ENCODE measurements around the gene STIM1. TPM values are rescaled to one million over a fixed set of nuclear protein-coding genes. Genes with fewer than 3 reads are reported as not detected.
A peak's percentile ranks its signal among the peaks of the same experiment; 100 is the strongest.

The STIM1 gene
- total RNA-seq, 6 experiments from 2014 or later: 36.4 to 48.0 (median 40.5) TPM

- H3K27me3 ChIP-seq: no peaks in the 10 kb centered on the region
- no peaks in the 10 kb centered on the region for H3K36me3 ChIP-seq
- under 1% methylated on average over 61 of the region's 74 CpGs for WGBS (ENCODE audit: insufficient coverage, low coverage, low lambda C conversion rate, missing lambda C conversion rate)
- peak within 1 kb of the TSS; percentile 72 to 81 (median 80) for H3K4me3 ChIP-seq
- ATAC-seq (peak; percentile 95 to 99 (median 98)), DNase-seq (peak; percentile 92 to 95 (median 94))
- intact Hi-C loops (cut with DNase I): no loop called here
- TF ChIP-seq POLR2A (IDR thresholded peaks at IDR 0.05) (peak; percentile 56), CTCF (IDR thresholded peaks at IDR 0.05) (no peak)
- no peaks in the 10 kb centered on the region for H3K9me3 ChIP-seq
- peak within 1 kb of the TSS; percentile 76 to 92 (median 87) for H3K27ac ChIP-seq
- H3K4me1 ChIP-seq: peaks cover 0 to 10% (median 1%) of the 10 kb centered on the region in 4 donors
These were observed 239.2 kb downstream of the STIM1 start, which contains the start of gene RRM1 for GRCh38 chr11:4094348-4095291. Gene RRM1, plus strand, starts transcription at chr11:4094799. Its CDS starts 214 bp downstream, at chr11:4095013.

- H3K36me3 ChIP-seq: no peaks in the 10 kb centered on the region
- H3K4me1 ChIP-seq: peaks cover 0 to 10% (median 1%) of the 10 kb centered on the region in 4 donors
- intact Hi-C loops (cut with DNase I): no loop called here
- H3K27me3 ChIP-seq: no peaks in the 10 kb centered on the region
- H3K4me3 ChIP-seq: peak overlapping the region; percentile 72 to 81 (median 80)
- 14% methylated on average over 9 of the region's 10 CpGs for WGBS (ENCODE audit: insufficient coverage, low coverage, low lambda C conversion rate, missing lambda C conversion rate)
- H3K9me3 ChIP-seq: no peaks in the 10 kb centered on the region
- ATAC-seq (no peak), DNase-seq (no peak)
- TF ChIP-seq CTCF (IDR thresholded peaks at IDR 0.05) (peak in 1 of 4 donors; percentile 5), POLR2A (IDR thresholded peaks at IDR 0.05) (no peak)
- peak overlapping the region in 2 of 3 donors; percentile 76 to 87 for H3K27ac ChIP-seq
These were observed 240.2 kb downstream of the STIM1 start for GRCh38 chr11:4095509-4096230.

- TF ChIP-seq CTCF (IDR thresholded peaks at IDR 0.05) (no peak), POLR2A (IDR thresholded peaks at IDR 0.05) (no peak)
- no peaks in the 10 kb centered on the region for H3K36me3 ChIP-seq
- WGBS (ENCODE audit: insufficient coverage, low coverage, low lambda C conversion rate, missing lambda C conversion rate): 68% methylated on average over 4 of the region's 4 CpGs
- no peak overlapping the region for H3K27ac ChIP-seq
- no peaks in the 10 kb centered on the region for H3K9me3 ChIP-seq
- no peak overlapping the region for H3K4me3 ChIP-seq
- H3K27me3 ChIP-seq: no peaks in the 10 kb centered on the region
- no peak for DNase-seq
- no peak for ATAC-seq
- H3K4me1 ChIP-seq: peaks cover 0 to 10% (median 1%) of the 10 kb centered on the region in 4 donors
- intact Hi-C loops (cut with DNase I): no loop called here
These were observed 242.7 kb downstream of the STIM1 start for GRCh38 chr11:4098026-4098621.

GRCh38 chr11:4102711-4103110 is 247.2 kb downstream of the STIM1 start:
- WGBS (ENCODE audit: insufficient coverage, low coverage, low lambda C conversion rate, missing lambda C conversion rate): 90% methylated on average over 4 of the region's 4 CpGs
- intact Hi-C loops (cut with DNase I): no loop called here
- H3K4me3 ChIP-seq: no peak overlapping the region
- no peak for ATAC-seq
- DNase-seq: no peak
- TF ChIP-seq POLR2A (IDR thresholded peaks at IDR 0.05): no peak
- no peaks in the 10 kb centered on the region for H3K27me3 ChIP-seq
- peaks cover 0 to 8% (median 2%) of the 10 kb centered on the region in 4 donors for H3K36me3 ChIP-seq
- H3K27ac ChIP-seq: no peak overlapping the region
- H3K9me3 ChIP-seq: no peaks in the 10 kb centered on the region
- H3K4me1 ChIP-seq: no peaks in the 10 kb centered on the region

Data from right lobe of liver (tissue), 6 donors.